HG02610 (cell line): ENCODE measurements around the gene RSAD2.

Experiments
- ATAC-seq: cut with Tn5 transposase; IDR thresholded peaks from one replicate; pipeline ENCODE4 v1.9.1; 2021; ENCODE audit warnings: mild to moderate bottlenecking, moderate library complexity; ENCODE audit not compliant: unreplicated experiment

Gene RSAD2

GRCh38 chr2:6941299-6942046 lies 63.9 kb downstream of the RSAD2 start:
- ATAC-seq, result no peak

- no peak for ATAC-seq
These were observed 65.3 kb downstream of the RSAD2 start for GRCh38 chr2:6942848-6943247.

GRCh38 chr2:6943523-6943922 lies 65.9 kb downstream of the RSAD2 start:
- ATAC-seq, result no peak

GRCh38 chr2:6943971-6944370 lies 66.4 kb downstream of the RSAD2 start:
- no peak for ATAC-seq

- no peak for ATAC-seq
These were observed 67.0 kb downstream of the RSAD2 start for GRCh38 chr2:6944555-6944954.

GRCh38 chr2:6945087-6945813 lies 67.7 kb downstream of the RSAD2 start:
- peak; percentile 87 for ATAC-seq

- no peak for ATAC-seq
These were observed 68.2 kb downstream of the RSAD2 start for GRCh38 chr2:6945821-6946220.

GRCh38 chr2:6946722-6947121 lies 69.1 kb downstream of the RSAD2 start:
- ATAC-seq, result no peak
